Breast epithelium (tissue), 4 donors: ENCODE data around the gene UMOD. TPM values are rescaled to one million over a fixed set of nuclear protein-coding genes. Genes with fewer than 3 reads are reported as not detected.

Experiments
- DNase-seq, 2 donors: peaks; one replicate each; pipeline ENCODE4 v3.0.0-alpha.2; 2019; ENCODE audit warnings: low spot score in 2 of 2
- H3K27ac ChIP-seq, 2 donors: fragments of 200-600 bp; sonication (generic) in 1 of 2; one replicate each; pipeline ENCODE4 v1.5.1; 2016 to 2019; ENCODE audit warnings: mild to moderate bottlenecking in 1 of 2
- H3K27me3 ChIP-seq, 2 donors: fragments of 200-600 bp; sonication (generic) in 1 of 2; one replicate each; pipeline versions ENCODE4 v1.5.1 to v1.6.0; 2017 to 2019; ENCODE audit warnings: control low read depth in 1 of 2, mild to moderate bottlenecking in 1 of 2
- H3K36me3 ChIP-seq: fragments of 200-600 bp; one replicate; pipeline ENCODE4 v1.5.1; 2019
- H3K4me1 ChIP-seq, 2 donors: fragments of 200-600 bp; sonication (generic); one replicate each; pipeline ENCODE4 v1.5.1; 2016 to 2019; ENCODE audit warnings: control low read depth in 1 of 2
- H3K4me3 ChIP-seq, 3 donors: fragments of 200-600 bp; sonication (generic); 1 replicate in 2 of 3; 2 replicates in 1 of 3; pipeline ENCODE4 v1.5.1; 2016 to 2019; ENCODE audit warnings: mild to moderate bottlenecking in 3 of 3, moderate library complexity in 2 of 3
- H3K9me3 ChIP-seq, 2 donors: fragments of 200-600 bp; sonication (generic) in 1 of 2; one replicate each; pipeline ENCODE4 v1.5.1; 2016 to 2019; ENCODE audit warnings: control low read depth in 1 of 2
- POLR2A ChIP-seq: fragments of 450-650 bp; IDR thresholded peaks from one replicate; pipeline ENCODE4 v1.6.1; 2016; ENCODE audit warnings: antibody characterized with exemption, mild to moderate bottlenecking, moderate library complexity
- POLR2AphosphoS5 ChIP-seq, 3 donors: sonication (generic); formaldehyde crosslinking; IDR thresholded peaks; one replicate each; pipeline ENCODE4 v1.6.1; 2017; ENCODE audit warnings: antibody characterized with exemption in 3 of 3
- intact Hi-C: fragments of 100-400 bp; cut with DNase I; formaldehyde crosslinking; loops from one replicate; pipeline ENCODE4 v1.15.1; 2023; ENCODE audit warnings: low total_unique reads
- total RNA-seq, 3 donors: library from RNA; depleted of rRNA; stranded (reverse); fragments of >200 nt; gene quantifications; one replicate each; pipeline ENCODE4 v1.1.0, GENCODE V29; 2016
- TF ChIP-seq, protein P1 (sequence below), 3 donors: fragments of 450-650 bp; IDR thresholded peaks; one replicate each; pipeline ENCODE4 v1.5.1; 2016 to 2017; ENCODE audit warnings: antibody characterized with exemption in 3 of 3, mild to moderate bottlenecking in 3 of 3, moderate library complexity in 3 of 3

The UMOD gene
- total RNA-seq, 3 donors from 2014 or later: not detected

- no peaks in the 10 kb centered on the region for H3K9me3 ChIP-seq
- no peaks in the 10 kb centered on the region for H3K36me3 ChIP-seq
- no peak for DNase-seq
- no peaks in the 10 kb centered on the region for H3K4me1 ChIP-seq
- H3K4me3 ChIP-seq: no peak overlapping the region
- H3K27me3 ChIP-seq: peaks cover 0 to 7% of the 10 kb centered on the region in 2 donors
- H3K27ac ChIP-seq: no peak overlapping the region
- intact Hi-C loops: no loop called here
- TF ChIP-seq POLR2AphosphoS5 (IDR thresholded peaks at IDR 0.05) (no peak), POLR2A (no peak)
- TF ChIP-seq, protein P1, sequence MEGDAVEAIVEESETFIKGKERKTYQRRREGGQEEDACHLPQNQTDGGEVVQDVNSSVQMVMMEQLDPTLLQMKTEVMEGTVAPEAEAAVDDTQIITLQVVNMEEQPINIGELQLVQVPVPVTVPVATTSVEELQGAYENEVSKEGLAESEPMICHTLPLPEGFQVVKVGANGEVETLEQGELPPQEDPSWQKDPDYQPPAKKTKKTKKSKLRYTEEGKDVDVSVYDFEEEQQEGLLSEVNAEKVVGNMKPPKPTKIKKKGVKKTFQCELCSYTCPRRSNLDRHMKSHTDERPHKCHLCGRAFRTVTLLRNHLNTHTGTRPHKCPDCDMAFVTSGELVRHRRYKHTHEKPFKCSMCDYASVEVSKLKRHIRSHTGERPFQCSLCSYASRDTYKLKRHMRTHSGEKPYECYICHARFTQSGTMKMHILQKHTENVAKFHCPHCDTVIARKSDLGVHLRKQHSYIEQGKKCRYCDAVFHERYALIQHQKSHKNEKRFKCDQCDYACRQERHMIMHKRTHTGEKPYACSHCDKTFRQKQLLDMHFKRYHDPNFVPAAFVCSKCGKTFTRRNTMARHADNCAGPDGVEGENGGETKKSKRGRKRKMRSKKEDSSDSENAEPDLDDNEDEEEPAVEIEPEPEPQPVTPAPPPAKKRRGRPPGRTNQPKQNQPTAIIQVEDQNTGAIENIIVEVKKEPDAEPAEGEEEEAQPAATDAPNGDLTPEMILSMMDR (IDR thresholded peaks at IDR 0.05): no peak
Observed at GRCh38 chr16:20363191-20363590, 10.7 kb upstream of the UMOD start.

GRCh38 chr16:20359997-20360396, 7.5 kb upstream of the UMOD start:
- TF ChIP-seq POLR2AphosphoS5 (IDR thresholded peaks at IDR 0.05): no peak
- TF ChIP-seq POLR2A: no peak
- TF ChIP-seq, protein P1 (IDR thresholded peaks at IDR 0.05): no peak
- intact Hi-C loops: no loop called here
- no peaks in the 10 kb centered on the region for H3K4me1 ChIP-seq
- no peaks in the 10 kb centered on the region for H3K9me3 ChIP-seq
- no peak for DNase-seq
- no peak overlapping the region for H3K27ac ChIP-seq
- H3K27me3 ChIP-seq: peaks cover 0 to 24% of the 10 kb centered on the region in 2 donors
- no peak overlapping the region for H3K4me3 ChIP-seq
- no peaks in the 10 kb centered on the region for H3K36me3 ChIP-seq

GRCh38 chr16:20355114-20355782, 2.7 kb upstream of the UMOD start:
- Histone ChIP-seq H3K27me3 (peaks cover 0 to 27% of the 10 kb centered on the region in 2 donors), H3K27ac (no peak overlapping the region), H3K4me3 (no peak overlapping the region), H3K36me3 (no peaks in the 10 kb centered on the region), H3K4me1 (no peaks in the 10 kb centered on the region), H3K9me3 (no peaks in the 10 kb centered on the region)
- no peak for DNase-seq
- intact Hi-C loops: no loop called here
- TF ChIP-seq POLR2AphosphoS5 (IDR thresholded peaks at IDR 0.05): no peak
- TF ChIP-seq, protein P1 (IDR thresholded peaks at IDR 0.05): no peak
- TF ChIP-seq POLR2A: no peak

GRCh38 chr16:20353379-20353778, 864 bp upstream of the UMOD start:
- no peak overlapping the region for H3K27ac ChIP-seq
- no peaks in the 10 kb centered on the region for H3K4me1 ChIP-seq
- no peak for DNase-seq
- no peak overlapping the region for H3K4me3 ChIP-seq
- intact Hi-C loops: no loop called here
- no peaks in the 10 kb centered on the region for H3K9me3 ChIP-seq
- peaks cover 0 to 25% of the 10 kb centered on the region in 2 donors for H3K27me3 ChIP-seq
- no peaks in the 10 kb centered on the region for H3K36me3 ChIP-seq
- TF ChIP-seq, protein P1 (IDR thresholded peaks at IDR 0.05): no peak
- TF ChIP-seq POLR2A (no peak), POLR2AphosphoS5 (IDR thresholded peaks at IDR 0.05) (no peak)

DNA sequence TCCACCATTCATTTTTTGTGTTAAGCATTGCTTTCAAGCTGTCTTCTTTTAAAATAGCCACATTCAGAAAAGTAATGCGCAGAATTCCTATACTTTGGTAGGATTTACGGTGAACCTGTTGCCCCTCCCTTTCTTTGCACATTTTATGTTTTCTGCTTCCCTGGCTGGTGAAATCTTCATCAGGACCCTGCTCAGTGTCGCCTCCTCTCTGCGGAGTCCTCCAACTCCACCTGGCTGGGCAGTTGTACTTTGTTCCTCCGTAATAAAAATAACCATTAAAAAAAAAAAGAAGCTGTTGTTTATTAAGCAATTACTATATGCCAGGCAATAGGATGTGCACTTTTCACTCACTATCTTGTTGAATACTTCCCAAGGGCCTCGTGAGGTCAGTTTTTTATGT, 2.9 kb downstream of the UMOD start:
- H3K9me3 ChIP-seq: no peaks in the 10 kb centered on the region
- intact Hi-C loops: no loop called here
- H3K27me3 ChIP-seq: peaks cover 0 to 10% of the 10 kb centered on the region in 2 donors
- no peaks in the 10 kb centered on the region for H3K4me1 ChIP-seq
- DNase-seq: no peak
- H3K27ac ChIP-seq: no peak overlapping the region
- no peaks in the 10 kb centered on the region for H3K36me3 ChIP-seq
- TF ChIP-seq POLR2A: no peak
- TF ChIP-seq POLR2AphosphoS5 (IDR thresholded peaks at IDR 0.05): no peak
- TF ChIP-seq, protein P1 (IDR thresholded peaks at IDR 0.05): no peak
- no peak overlapping the region for H3K4me3 ChIP-seq
